Measurements from ENCODE around the gene GRID1.

Gene GRID1

DNA sequence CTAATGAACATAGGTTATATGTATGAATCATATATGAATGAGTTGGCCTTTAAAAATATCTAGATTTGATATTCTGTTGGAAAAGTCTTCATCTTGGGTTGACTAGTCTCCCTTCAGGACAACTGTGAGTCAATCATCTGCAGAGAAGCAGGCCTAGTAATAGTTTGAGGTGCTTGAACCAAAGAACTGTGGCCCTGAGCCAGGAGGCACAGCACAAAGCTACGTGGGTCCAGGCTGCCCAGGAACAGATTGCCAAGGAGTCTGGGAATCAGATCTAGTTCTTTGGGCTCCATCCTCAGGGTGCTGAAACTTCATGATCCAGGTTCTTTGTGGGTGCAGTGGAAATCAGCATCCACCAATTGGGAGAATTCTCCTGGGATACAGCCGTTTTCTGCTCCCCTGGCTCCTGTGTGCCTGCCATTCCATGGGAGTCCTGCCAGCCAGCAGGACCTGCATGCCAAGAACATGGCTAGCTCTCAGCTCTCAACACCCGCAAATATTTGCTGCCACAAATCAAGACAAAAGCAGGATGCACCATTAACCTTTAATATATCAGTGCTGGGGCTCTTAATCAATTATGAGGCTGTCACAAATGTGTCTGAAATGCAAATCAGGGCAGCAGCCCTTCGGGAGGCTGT lies 709.0 kb downstream of the GRID1 start:
- no peak for DNase-seq

DNA sequence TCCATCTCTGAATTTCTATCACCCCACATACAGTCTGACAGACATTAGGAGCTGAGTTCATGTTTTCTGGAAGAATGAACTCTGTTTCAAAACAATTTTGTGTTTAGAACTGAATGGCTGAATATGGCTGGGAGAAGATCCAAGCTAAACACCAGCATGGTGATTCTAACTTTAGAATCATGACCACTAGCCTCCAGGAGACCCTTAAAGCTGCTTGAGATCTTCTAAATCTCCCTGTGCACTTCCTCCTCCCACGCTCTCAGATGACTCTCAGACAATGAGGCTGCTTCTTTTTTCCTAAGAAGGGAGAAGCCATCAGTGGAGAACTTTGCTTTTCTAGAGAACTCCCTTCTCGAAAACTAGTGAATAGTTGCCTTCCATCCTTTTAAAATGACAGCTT lies 711.2 kb downstream of the GRID1 start:
- no peak for DNase-seq

DNA sequence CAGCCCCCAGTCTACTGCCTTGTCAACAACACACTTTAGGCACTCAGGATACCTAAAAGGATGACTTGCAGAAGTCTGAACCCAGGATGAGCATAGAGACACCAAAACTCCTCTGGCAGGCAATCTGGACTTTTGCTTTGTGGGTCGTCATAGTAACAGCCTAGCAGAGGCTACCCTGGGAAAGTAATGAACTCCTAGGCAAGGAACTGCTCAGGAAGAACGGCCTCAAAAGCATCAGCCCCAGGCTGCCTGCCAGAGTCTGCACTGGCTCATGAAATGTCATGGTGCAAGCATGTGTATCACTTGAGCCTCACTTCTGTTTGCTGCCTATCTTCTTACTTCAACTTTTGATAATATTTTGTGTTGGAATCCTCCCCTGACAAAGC lies 715.1 kb downstream of the GRID1 start:
- no peak for DNase-seq

DNA sequence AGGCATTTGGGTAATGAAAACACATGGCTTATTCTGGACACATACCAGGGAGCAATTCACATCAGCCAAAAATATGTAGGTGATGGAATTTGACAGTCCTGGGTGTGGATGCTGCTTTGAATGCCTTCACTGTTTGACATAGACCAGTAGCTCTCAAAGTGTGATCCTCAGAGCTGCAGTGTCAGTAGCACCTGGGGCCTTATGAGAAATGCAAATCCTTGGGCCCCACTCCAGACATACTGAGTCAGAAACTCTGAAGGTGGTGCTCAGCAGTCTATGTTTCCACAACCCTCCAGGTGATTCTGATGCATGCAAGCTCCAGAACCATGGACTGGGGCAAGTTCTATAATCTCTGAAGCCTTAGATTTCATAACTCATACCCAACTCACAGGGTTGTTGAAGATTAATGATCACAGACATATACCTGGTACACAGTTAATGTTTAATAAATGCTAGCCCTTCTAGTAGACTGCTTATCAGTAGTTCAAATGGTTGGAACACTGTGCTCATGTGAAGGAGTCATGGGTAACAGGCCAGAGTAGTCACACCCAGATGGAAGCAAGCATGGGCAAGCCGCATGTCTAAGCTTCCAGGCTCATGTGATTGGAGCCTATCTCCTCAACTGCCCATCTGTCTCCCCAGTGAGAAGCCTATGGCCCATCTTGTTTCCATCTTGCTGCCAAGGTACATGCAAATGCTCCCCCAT lies 715.7 kb downstream of the GRID1 start:
- DNase-seq: no peak

DNA sequence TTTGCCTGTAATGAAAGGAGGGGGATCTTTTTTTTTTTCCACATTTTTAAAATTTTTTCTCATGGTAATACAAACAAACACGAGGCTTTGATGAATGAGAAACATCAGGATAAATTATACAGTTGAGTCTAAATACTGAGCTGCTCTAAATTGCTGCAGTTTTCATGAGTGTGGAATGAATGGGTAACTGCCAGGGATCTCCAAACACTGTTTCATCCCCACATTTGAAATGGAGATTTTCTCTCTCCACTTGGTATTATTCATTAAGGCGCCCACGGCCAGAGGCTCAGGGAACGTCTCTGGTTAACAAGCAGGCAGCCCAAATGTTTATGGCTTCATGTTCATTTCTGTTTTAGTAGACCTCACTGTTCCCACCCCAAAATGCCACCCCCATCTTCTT lies 717.1 kb downstream of the GRID1 start:
- no peak for DNase-seq

DNA sequence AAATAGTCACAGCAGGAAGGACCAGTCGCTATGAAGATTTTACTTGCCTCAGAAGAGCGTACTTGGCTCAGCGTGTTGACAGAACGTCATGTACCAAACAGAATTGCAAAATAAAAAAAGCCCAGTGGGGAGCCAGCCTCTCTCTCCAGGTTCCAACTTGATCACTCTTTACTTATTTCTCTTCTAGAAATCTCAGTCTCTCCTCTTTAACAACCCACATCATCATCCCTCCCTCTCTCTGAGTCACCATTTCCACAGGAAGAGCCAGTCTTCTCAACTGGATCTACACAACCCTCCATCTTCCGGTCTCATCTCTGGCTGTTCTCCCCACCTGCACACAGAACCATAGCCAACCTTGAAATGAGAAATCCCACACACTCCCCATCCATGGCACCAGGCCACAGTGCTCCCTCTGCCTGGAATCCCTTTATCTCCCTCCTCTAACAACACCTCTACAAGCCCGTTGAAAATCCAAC lies 718.3 kb downstream of the GRID1 start:
- DNase-seq: no peak

DNA sequence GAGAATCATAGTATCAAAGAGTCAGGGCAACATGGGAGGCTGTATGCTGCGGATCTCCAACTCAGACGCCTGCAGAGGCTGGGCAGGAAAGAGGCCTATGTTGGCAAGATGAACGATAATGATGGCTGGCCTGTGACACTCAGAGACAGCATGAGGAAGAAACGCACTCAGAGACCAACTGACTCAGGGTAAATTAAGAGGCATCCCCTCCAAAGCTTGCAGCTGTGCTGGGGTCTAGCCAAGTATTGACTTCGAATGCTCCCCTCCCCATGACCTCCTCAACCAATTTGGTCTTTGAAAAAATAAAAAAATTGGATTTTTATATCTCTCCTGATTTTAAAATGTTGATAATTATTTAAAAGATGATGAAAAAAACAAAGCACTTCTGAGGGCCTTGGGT lies 718.9 kb downstream of the GRID1 start:
- DNase-seq: no peak

DNA sequence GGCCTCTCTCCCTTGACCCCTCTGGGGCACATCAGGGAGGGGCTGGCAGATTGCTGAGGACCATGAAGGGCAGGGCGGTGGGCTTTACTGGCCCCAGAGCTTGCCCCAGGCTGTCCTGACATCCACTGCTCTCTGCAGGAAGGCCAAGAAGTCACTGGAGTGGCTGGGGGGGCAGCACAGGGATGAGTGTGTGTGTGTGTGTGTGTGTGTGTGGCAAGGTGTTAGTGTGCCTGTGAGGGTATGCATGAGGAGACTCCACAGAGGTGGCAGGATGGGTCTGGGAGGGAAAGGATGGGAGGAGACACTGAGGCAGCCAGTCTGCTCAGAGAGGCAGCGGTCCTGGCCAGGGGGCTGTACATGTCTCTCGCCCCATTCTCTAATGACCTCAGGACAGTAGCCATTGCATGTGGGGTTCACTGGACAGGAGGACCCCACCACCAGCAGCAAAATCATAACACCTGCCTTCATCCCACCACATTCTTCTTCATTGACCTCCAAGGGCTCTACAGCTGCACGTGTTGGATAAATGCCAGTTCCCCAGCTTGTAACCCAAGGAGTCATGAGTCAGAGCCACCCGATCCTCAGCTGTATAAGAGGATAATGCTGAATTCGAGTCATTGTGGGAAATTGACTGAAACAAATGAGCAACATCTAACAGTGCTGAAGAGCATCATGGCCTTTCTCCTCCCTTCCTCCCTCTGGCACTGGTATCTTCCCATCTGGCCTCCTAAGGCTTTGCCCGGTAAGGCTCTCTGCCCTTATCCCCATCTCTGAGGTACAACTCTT lies 720.5 kb downstream of the GRID1 start:
- peak in 1 of 2 experiments; percentile 4 for DNase-seq

DNA sequence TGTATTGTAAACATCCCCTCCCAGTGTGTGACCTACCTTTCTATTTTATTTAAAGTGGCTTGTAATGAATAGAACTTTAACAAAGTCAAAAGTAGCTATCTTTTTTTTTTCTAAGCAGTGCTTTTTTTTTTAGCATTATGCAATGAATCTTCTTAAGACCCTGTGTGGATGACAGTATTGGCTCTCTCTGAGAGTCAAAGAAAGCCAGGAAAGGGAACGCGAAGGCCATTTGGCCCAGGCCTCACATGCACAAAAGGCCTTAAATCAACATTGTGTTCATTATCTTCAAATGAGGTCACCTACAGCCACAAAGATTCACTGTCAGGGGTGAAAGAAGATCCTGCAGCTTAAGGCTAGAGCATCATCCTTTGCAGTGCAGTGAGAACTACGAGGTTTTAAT lies 721.5 kb downstream of the GRID1 start:
- DNase-seq: no peak

DNA sequence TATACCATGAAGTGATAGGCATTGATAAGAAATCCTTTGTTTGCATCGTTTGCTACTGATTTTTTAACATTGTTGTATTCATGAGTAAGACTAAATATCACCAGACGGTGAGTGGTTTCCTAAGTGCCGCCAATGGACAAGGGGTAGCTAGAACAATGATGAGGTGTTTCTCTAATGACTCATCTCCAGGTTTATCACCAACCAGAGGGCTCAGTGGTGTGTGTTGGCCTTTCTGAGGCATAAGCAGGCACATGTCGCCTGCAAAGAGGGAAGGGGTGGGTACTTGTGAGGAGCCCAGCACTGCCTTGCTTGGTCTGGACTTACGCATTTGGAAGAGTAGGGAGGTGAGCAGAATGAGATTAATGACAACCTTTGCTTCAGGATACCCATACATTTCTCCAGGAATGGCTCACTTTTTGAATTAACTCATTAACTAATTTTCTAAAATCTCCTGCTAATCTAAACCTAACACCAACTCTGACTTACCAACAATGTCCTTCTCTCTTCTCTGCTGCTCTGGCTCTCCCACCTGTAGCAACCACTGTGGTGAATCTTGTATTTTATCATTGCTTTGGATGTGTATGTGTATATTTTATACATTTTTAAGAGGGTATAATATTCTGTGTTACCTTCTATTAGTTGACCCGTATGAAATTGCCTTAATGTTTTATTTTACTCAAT lies 722.6 kb downstream of the GRID1 start:
- DNase-seq: no peak

DNA sequence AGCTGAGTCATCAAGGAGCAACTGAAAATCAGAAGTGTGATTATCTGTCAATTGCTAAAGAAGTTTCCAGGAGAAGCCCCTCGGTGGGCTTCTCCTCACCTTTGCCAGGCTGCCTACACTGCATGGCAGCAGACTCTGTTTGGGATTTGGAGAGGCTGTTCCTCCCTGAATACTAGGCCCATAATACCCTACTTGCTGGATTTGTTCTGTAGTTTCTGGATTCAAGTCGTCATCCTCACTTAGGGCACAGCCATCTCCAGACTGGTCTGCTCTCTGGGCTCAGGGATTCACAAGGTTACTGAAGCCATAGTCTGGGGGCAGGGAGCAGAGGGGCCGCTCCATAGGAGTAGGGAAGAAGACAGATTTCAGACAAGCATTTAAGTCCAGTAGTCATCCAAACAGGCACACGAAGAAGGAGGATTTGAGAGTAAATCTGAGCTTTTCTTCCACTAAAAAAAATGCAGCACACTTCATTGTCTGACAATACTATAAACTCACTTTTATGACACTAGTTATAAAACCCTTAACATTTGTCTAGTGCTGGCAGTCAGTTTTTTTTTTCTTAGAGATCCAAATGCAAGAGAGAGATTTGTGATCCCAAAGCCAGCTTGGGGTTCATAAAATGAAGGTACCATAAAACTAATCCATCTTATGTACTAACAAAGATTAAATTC lies 723.3 kb downstream of the GRID1 start:
- no peak for DNase-seq

DNA sequence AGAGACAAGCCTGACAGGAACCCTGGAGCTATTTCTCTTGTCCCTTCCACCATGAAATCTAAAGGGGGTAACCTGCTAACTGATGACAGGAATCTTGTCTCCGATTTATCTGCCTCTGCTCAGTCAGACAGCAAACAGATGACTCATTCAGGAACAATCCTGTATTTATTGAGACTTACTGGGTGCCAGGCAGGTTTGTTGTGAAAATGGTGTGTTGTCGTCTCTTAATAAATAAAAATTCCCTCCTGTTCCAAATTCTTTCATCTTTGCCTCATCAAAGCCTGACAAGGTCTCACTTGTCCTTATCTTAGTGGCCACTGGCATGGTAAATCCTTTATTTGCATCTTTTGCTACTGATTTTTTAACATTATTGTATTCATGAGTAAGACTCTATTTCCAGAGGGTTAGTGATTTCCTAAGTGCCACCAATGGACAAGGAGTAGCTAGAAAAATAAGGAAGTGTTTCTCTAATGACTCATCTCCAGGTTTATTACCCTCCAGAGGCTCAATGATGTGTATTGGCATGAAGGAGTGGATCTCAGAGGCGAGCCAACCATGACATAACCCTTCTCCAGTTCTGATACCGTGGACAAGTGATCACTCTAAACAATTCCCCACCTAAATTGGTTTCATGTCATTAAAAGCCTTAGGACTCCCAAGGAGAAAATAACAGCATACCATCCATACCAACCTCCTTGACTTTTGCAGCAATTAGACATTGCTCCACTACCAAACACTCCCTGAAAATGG lies 724.0 kb downstream of the GRID1 start:
- no peak for DNase-seq

DNA sequence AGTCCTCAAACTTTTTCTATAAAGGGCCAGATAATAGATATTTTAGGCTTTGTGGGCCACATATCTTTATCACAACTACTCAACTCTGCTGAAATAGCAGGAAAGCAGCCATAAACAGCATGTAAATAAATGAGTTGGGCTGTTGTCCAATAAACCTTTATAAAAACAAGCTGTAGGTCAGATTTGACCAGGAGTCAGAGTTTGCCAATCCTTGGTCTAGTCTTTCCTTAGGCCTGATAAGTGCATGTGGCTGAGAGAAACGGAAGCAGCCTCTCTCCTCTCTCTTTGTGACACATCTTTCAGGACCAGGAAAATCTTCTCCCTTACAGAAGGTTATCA lies 724.5 kb downstream of the GRID1 start:
- no peak for DNase-seq

DNA sequence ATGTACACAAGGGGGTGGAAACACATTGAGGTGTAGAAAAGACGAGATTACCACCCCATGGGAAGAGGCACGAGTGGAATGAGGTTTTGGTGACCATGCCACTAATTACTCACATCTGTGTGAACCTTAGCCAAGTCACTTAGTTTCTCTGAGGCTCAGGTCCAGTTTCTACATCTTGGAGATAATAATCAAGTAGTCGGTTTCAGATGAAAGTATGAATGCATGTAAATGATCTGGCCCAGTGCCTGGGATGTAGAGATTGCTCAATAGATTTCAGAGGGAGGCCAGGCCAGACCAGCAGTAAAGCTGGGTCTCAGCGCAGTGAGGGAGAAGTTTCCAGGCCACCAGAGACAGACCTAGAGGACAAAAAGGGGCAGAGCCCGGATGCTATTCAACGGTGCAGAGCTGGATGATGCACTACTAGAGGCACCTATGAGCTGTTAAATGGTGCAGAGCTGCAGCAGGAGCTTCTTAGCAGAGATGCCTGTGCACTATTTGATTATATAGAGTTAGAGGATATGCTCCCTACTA lies 725.1 kb downstream of the GRID1 start:
- DNase-seq: no peak

DNA sequence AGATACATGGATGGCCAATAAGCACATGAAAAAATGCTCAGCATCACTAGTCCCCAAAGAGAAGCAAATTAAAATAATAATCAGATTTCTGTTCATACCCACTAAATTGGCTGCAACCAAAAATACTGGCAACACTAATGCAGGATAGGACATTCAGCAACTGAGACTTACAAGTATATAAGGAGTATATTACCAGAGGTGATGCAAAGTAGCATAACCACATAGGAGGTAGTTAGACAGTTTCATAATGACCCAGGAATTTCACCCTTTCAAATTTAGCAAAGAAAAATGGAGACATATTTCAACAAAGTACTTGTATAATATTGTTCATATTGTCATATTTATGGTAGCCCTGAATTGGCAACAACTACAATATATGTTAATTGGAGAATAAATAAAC lies 727.8 kb downstream of the GRID1 start:
- no peak for DNase-seq

DNA sequence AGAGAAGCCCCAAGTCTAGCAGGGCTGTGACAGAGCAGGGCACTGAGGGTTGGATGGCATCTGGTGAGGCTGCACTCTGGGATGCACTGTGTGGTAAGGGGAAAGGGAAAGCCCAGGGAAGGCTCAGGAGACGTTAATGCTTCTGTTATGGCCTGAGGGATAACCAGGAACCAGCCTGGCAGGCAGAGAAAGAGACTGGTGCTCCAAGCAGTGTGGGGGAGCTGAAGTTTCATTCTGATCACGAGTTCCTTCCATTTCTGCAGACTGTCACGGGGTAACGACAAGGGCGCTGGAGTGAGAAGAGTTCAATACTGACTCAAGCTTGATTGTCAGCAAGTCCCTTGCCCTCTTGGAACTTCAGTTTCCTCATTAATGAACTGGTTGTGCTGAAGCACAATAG lies 730.9 kb downstream of the GRID1 start:
- DNase-seq: no peak

DNA sequence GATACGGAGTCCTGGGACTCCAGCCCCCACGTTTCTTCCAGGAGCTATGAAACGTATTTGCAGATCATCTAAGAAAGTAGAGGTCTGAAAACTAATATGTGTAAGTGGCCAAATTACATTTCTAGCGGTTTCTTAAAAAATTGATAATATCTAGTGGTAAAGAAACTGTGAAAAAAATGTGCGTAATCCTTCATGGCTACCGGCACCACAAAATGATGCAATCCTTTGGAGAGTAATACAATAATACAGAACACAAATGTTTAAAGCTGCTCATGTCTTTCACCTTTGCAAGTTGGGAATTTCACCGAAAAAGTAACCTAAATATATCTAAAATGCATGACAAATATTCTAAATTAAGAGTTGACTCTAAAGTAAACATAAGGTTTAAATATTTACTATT lies 742.1 kb downstream of the GRID1 start:
- no peak for DNase-seq

DNA sequence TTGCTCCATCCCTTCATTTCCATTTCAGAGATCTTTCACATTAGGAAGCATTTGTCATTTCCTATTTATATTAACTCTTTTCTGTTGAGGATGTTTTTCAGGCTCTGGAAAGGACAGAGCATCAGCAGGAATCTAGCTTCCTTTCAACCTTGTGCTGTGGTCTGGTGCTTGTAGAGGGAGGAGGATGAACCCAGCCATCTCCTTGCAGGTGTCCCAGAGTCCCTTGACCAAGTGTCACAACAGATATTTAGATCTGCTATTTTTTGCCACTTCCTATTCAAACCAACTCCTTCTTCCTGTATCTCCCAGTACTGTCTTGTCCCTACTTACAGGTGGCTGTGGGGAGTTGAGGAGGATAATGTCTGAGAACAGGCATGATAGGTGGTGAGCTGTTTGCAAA lies 742.8 kb downstream of the GRID1 start:
- no peak for DNase-seq

DNA sequence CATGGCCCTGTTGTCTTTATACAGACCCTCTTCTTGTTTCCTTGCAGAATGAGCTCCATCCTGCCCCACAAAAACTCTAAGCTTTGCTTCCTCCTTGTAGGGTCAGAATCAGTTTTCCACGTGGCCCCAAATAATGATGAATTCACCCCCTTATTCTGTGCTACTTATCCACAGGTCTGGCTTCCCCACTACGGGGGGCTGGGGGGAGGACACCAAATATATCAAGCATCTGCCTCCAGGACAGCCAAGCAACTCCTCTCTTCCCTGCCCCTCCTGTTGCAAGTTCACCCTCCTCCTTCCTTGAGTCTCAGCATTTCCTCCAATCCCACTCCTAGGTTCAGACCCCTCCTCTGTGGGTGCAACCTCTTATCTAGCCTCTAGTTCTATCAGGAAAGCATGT lies 743.3 kb downstream of the GRID1 start:
- DNase-seq: no peak

DNA sequence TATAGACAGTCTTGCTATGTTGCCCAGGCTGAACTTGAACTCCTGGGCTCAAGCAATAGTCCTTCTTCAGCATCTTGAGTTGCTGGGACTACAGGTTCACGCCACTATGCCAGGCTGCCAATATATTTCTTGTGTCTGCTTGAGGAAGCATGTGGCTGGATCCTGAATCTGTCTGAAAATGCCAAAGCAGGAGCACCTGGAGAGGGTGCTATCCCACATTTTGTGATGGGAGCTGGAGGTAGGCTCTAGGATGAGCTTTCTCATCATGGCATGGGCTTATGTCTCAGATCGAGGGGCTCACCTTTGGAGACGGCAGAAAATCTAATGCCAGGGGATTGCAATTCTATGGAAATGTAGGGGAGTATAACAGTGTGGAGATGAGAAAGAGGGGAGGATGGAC lies 744.2 kb downstream of the GRID1 start:
- no peak for DNase-seq

DNA sequence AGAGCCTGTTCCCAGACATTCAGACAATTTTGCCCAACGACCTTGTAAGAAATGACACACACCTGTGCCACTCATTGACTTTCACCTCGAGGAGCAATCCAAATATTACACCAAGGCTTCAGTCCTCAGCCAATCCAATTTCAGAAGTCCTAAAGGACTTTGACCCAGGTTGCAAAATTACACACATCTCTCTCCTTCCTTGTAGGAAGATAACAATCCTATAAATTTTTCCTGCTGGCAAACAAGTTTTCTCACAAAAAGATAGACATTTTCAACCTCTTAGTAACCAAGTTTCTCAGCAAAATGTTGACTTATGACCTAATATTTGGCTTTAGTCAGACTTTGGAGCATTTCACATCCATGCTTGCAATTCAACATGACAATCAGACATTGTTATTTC lies 745.0 kb downstream of the GRID1 start:
- no peak for DNase-seq

DNA sequence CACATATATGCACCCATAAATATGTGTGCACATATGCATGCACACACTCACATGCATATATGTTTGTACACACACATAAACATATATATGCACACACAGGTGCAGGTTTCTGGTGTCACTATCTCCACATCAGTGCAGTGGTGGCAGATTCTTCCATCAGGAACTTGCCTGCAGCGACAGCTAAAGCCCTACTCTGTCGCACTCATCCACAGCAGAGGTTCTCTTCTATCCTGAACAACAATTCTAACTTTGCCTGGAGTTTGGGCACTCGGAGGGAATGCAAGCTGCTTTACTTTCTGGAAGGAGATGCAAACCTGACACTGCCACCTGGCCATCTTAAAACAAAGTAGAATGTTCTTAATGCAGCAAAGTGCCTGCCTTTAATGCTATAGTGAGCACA lies 745.8 kb downstream of the GRID1 start:
- no peak for DNase-seq
